Measurements from ENCODE around the gene FANCF. TPM values are rescaled to one million over a fixed set of nuclear protein-coding genes. Genes with fewer than 3 reads are reported as not detected.
A peak's percentile ranks its signal among the peaks of the same experiment; 100 is the strongest.

The FANCF gene
- total RNA-seq, 1 donor from 2014 or later = 7.0 TPM

- H3K27ac Mint-ChIP-seq (ENCODE audit: unreplicated experiment) = no peak overlapping the region
- no peak for DNase-seq (ENCODE audit: low spot score)
- peaks cover 3% of the 10 kb centered on the region for H3K4me1 Mint-ChIP-seq (ENCODE audit: low read depth)
- no peaks in the 10 kb centered on the region for H3K27me3 Mint-ChIP-seq (ENCODE audit: low read depth)
- H3K9me3 Mint-ChIP-seq (ENCODE audit: low read depth) = no peaks in the 10 kb centered on the region
- no peak overlapping the region for H3K4me3 Mint-ChIP-seq (ENCODE audit: unreplicated experiment)
- TF ChIP-seq, protein P1, sequence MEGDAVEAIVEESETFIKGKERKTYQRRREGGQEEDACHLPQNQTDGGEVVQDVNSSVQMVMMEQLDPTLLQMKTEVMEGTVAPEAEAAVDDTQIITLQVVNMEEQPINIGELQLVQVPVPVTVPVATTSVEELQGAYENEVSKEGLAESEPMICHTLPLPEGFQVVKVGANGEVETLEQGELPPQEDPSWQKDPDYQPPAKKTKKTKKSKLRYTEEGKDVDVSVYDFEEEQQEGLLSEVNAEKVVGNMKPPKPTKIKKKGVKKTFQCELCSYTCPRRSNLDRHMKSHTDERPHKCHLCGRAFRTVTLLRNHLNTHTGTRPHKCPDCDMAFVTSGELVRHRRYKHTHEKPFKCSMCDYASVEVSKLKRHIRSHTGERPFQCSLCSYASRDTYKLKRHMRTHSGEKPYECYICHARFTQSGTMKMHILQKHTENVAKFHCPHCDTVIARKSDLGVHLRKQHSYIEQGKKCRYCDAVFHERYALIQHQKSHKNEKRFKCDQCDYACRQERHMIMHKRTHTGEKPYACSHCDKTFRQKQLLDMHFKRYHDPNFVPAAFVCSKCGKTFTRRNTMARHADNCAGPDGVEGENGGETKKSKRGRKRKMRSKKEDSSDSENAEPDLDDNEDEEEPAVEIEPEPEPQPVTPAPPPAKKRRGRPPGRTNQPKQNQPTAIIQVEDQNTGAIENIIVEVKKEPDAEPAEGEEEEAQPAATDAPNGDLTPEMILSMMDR (IDR thresholded peaks at IDR 0.05) = no peak
- H3K36me3 Mint-ChIP-seq (ENCODE audit: low read depth) = no peaks in the 10 kb centered on the region
Observed at GRCh38 chr11:22634897-22635629, 9.4 kb upstream of the FANCF start.

DNA sequence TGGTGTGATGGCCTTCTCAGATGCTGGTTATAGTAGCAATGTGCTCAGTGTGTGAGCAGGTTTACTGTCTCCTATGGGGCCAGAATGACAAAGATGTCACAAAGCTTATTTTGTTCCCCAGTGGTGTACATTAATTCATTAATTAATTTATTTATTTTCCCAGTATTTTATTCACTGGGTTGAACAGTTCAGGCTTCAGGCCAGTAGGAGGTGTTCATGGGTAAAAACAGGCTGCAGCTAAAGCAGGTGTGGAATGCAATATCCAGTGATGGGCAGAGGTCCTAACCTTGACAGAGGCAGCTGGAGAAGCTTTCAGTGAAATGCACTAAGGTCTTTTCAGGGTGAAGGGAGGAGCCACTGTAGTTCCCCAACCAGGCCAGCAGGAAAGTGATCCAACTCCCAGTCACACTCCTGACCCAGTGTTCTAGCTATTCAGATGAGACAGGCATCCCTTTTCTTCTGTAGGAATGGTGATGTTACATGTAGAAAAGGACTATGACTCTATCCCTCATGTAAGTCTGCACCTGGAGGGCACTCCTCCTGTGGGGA is 7.8 kb upstream of the FANCF start:
- Mint-ChIP-seq H3K27me3 (ENCODE audit: low read depth) (no peaks in the 10 kb centered on the region), H3K4me3 (ENCODE audit: unreplicated experiment) (no peak overlapping the region), H3K36me3 (ENCODE audit: low read depth) (no peaks in the 10 kb centered on the region), H3K4me1 (ENCODE audit: low read depth) (peaks cover 3% of the 10 kb centered on the region), H3K9me3 (ENCODE audit: low read depth) (no peaks in the 10 kb centered on the region), H3K27ac (ENCODE audit: unreplicated experiment) (no peak overlapping the region)
- TF ChIP-seq, protein P1 (IDR thresholded peaks at IDR 0.05) = peak; percentile 41
- no peak for DNase-seq (ENCODE audit: low spot score)

GRCh38 chr11:22627421-22627820 is 1.8 kb upstream of the FANCF start:
- Mint-ChIP-seq H3K36me3 (ENCODE audit: low read depth) (no peaks in the 10 kb centered on the region), H3K4me1 (ENCODE audit: low read depth) (peaks cover 15% of the 10 kb centered on the region), H3K27ac (ENCODE audit: unreplicated experiment) (no peak overlapping the region), H3K4me3 (ENCODE audit: unreplicated experiment) (no peak overlapping the region), H3K9me3 (ENCODE audit: low read depth) (no peaks in the 10 kb centered on the region), H3K27me3 (ENCODE audit: low read depth) (no peaks in the 10 kb centered on the region)
- DNase-seq (ENCODE audit: low spot score) = no peak
- TF ChIP-seq, protein P1 (IDR thresholded peaks at IDR 0.05) = no peak

DNA sequence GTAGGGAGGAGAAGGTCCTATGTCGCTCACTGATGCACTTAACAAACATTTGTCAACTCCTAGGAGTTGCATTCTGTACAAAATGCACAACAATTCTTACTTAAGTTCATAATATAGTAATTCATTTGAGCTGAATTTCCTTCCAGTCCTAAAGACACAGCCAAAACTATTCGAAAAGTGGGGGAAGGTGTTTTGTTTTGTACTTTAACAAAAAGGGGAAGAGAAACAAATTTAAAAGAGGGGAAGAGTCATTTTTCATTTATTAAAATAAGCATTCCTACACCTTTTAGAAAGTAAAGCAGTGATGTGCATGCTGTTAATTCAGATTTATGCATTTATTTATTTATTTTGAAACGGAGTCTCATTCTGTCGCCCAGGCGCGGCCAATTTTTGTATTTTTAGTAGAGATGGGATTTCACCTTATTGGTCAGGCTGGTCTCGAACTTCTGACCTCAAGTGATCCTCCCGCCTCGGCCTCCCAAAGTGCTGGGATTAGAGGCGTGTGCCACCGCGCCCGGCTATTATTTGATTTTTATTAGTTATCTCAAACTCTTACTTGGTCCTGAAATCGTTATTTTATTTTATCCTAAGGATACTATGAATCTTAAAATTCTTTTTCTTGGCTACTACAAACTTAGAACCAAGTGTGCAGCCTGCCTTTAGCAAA is 1.1 kb upstream of the FANCF start:
- Mint-ChIP-seq H3K36me3 (ENCODE audit: low read depth) (no peaks in the 10 kb centered on the region), H3K4me1 (ENCODE audit: low read depth) (peaks cover 15% of the 10 kb centered on the region), H3K9me3 (ENCODE audit: low read depth) (no peaks in the 10 kb centered on the region), H3K27ac (ENCODE audit: unreplicated experiment) (no peak overlapping the region), H3K4me3 (ENCODE audit: unreplicated experiment) (no peak overlapping the region), H3K27me3 (ENCODE audit: low read depth) (no peaks in the 10 kb centered on the region)
- DNase-seq (ENCODE audit: low spot score) = no peak
- TF ChIP-seq, protein P1 (IDR thresholded peaks at IDR 0.05) = no peak

- H3K27ac Mint-ChIP-seq (ENCODE audit: unreplicated experiment) = peak overlapping the region; percentile 97
- H3K9me3 Mint-ChIP-seq (ENCODE audit: low read depth) = no peaks in the 10 kb centered on the region
- DNase-seq (ENCODE audit: low spot score) = no peak
- no peaks in the 10 kb centered on the region for H3K36me3 Mint-ChIP-seq (ENCODE audit: low read depth)
- H3K27me3 Mint-ChIP-seq (ENCODE audit: low read depth) = no peaks in the 10 kb centered on the region
- H3K4me3 Mint-ChIP-seq (ENCODE audit: unreplicated experiment) = peak overlapping the region; percentile 97
- peaks cover 15% of the 10 kb centered on the region for H3K4me1 Mint-ChIP-seq (ENCODE audit: low read depth)
- TF ChIP-seq, protein P1 (IDR thresholded peaks at IDR 0.05) = peak; percentile 76
Observed at GRCh38 chr11:22624742-22625447, 728 bp downstream of the FANCF start.
